ENCODE data around the gene MTFR1L.
A peak's percentile ranks its signal among the peaks of the same experiment; 100 is the strongest.

MTFR1L gene

DNA sequence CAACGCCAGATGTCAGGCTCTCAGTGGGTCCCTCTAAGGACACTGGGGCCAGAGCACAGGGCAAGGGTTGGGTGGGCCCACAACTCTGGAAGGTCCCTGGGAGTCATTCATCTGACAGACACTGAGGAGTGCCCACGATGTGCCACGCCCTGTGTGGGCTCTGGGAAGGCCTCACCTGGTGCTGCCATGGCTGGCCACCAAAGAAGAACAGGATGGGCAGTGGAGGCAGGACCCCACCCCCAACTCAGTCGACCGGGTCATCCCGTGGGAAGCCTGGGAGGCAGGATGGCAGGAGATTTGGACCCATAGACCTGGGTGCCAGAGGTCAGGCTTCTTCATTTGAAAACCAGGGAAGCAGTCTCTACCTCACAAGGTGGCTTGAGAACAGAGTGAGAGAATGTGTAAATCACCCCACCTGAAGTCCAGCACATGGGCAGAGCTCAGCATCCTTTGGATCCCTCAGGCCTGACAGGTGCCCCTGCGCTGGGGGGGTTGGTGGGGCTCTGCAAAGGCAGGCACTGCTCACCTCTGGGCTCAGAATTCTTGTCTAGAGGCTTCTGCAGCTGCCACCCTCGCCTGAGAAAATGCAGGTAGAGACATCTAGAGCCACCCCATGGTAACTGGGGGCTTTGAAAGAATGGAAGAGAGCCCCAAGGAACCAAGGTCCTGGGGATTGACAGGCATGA lies 20.9 kb upstream of the MTFR1L start:
- no peak for DNase-seq (ENCODE audit: low read depth)
- TF ChIP-seq, protein P1, sequence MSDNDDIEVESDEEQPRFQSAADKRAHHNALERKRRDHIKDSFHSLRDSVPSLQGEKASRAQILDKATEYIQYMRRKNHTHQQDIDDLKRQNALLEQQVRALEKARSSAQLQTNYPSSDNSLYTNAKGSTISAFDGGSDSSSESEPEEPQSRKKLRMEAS (IDR thresholded peaks at IDR 0.05; ENCODE audit: low read depth, low read length), result no peak
- TF ChIP-seq MYC (IDR thresholded peaks at IDR 0.05; ENCODE audit: low read depth, low read length) (no peak), POLR2A (IDR thresholded peaks at IDR 0.05; ENCODE audit: extremely low read depth, insufficient read length) (no peak)
- TF ChIP-seq, protein P2, sequence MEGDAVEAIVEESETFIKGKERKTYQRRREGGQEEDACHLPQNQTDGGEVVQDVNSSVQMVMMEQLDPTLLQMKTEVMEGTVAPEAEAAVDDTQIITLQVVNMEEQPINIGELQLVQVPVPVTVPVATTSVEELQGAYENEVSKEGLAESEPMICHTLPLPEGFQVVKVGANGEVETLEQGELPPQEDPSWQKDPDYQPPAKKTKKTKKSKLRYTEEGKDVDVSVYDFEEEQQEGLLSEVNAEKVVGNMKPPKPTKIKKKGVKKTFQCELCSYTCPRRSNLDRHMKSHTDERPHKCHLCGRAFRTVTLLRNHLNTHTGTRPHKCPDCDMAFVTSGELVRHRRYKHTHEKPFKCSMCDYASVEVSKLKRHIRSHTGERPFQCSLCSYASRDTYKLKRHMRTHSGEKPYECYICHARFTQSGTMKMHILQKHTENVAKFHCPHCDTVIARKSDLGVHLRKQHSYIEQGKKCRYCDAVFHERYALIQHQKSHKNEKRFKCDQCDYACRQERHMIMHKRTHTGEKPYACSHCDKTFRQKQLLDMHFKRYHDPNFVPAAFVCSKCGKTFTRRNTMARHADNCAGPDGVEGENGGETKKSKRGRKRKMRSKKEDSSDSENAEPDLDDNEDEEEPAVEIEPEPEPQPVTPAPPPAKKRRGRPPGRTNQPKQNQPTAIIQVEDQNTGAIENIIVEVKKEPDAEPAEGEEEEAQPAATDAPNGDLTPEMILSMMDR (IDR thresholded peaks at IDR 0.05; ENCODE audit: low read depth, low read length), result no peak
- H3K4me3 ChIP-seq (ENCODE audit: low read depth, low read length), result no peak overlapping the region

DNA sequence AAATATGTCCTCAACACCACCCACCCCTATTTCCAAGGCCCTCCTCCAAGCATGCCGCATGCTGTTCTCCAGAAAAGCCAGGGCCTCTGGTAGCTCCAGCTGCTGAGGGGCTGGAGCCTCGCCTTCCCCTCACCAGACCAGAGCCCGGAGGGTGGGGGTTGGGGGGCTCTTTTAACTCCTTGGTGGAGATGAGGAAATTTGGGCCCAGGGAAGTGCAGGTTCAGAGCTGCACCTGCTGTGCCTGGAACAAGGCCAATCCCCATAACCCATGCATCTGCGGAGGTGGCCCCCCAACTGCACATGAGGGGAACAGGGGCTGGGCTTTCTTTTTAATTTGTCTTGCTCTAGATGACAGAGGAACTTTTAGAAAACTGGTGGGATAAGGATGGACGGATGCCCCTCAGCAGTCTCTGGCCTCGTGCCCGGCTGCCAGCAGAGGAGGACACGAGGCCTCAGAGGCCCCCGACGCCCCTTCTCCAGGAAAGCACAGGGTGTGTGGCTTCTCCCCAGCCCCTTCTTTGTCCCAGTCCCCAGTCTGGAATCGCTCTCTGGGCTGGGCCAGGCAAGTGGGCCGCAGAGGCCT lies 20.3 kb upstream of the MTFR1L start:
- DNase-seq (ENCODE audit: low read depth), result no peak
- H3K4me3 ChIP-seq (ENCODE audit: low read depth, low read length), result peak overlapping the region; percentile 32
- no peak for TF ChIP-seq MYC (IDR thresholded peaks at IDR 0.05; ENCODE audit: low read depth, low read length)
- TF ChIP-seq POLR2A (IDR thresholded peaks at IDR 0.05; ENCODE audit: extremely low read depth, insufficient read length), result no peak
- TF ChIP-seq, protein P1 (IDR thresholded peaks at IDR 0.05; ENCODE audit: low read depth, low read length), result no peak
- TF ChIP-seq, protein P2 (IDR thresholded peaks at IDR 0.05; ENCODE audit: low read depth, low read length), result no peak

GRCh38 chr1:25799935-25800702 lies 19.6 kb upstream of the MTFR1L start, which contains the start of gene SELENON:
Gene SELENON, plus strand, starts transcription at chr1:25800193. Its CDS starts 38 bp downstream, at chr1:25800231.
- peak; percentile 73 for DNase-seq (ENCODE audit: low read depth)

DNA sequence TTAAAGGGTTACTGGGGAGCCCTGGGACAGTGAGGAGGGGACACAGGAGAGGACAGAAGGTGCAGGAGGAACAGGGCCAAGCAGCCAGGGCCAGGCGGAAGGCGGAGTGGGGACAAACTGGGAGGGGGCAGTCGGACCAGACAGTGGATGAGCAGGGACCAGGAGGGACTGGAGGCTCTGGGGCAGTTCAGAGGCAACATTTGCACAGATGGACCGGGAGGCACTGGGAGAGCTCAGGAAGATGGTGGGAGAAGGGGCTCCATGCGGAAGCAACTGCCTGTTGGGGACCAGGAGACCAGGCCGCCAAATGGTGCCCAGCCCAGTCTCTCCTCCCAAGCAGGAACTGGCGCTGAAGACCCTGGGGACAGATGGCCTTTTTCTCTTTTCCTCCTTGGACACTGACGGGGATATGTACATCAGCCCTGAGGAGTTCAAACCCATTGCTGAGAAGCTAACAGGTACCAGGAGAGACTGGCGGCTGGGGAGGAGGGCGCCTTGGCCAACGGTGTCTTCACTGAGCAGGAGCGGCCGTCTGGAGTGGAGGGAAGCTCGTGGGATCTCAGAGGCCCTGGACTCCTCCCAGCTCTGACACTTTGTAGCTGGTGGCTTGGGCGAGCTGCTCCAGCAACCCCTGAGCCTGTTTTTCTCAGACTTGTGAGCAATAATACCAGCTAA lies 18.9 kb upstream of the MTFR1L start:
- DNase-seq (ENCODE audit: low read depth), result no peak
- no peak for TF ChIP-seq MYC (IDR thresholded peaks at IDR 0.05; ENCODE audit: low read depth, low read length)
- TF ChIP-seq, protein P2 (IDR thresholded peaks at IDR 0.05; ENCODE audit: low read depth, low read length), result no peak
- no peak for TF ChIP-seq POLR2A (IDR thresholded peaks at IDR 0.05; ENCODE audit: extremely low read depth, insufficient read length)
- TF ChIP-seq, protein P1 (IDR thresholded peaks at IDR 0.05; ENCODE audit: low read depth, low read length), result no peak
- peak overlapping the region; percentile 55 for H3K4me3 ChIP-seq (ENCODE audit: low read depth, low read length)

More at GRCh38 chr1:25799935-25800702, 19.6 kb upstream of the MTFR1L start, which contains the start of gene SELENON:
- peak within 1 kb of the TSS; percentile 55 for H3K4me3 ChIP-seq (ENCODE audit: low read depth, low read length)
- TF ChIP-seq, protein P2 (IDR thresholded peaks at IDR 0.05; ENCODE audit: low read depth, low read length), result no peak
- TF ChIP-seq, protein P1 (IDR thresholded peaks at IDR 0.05; ENCODE audit: low read depth, low read length), result no peak
- TF ChIP-seq MYC (IDR thresholded peaks at IDR 0.05; ENCODE audit: low read depth, low read length), result no peak
- TF ChIP-seq POLR2A (IDR thresholded peaks at IDR 0.05; ENCODE audit: extremely low read depth, insufficient read length), result no peak

GRCh38 chr1:25802915-25803314 lies 16.8 kb upstream of the MTFR1L start:
- TF ChIP-seq, protein P2 (IDR thresholded peaks at IDR 0.05; ENCODE audit: low read depth, low read length), result no peak
- TF ChIP-seq POLR2A (IDR thresholded peaks at IDR 0.05; ENCODE audit: extremely low read depth, insufficient read length) (no peak), MYC (IDR thresholded peaks at IDR 0.05; ENCODE audit: low read depth, low read length) (no peak)
- TF ChIP-seq, protein P1 (IDR thresholded peaks at IDR 0.05; ENCODE audit: low read depth, low read length), result no peak
- DNase-seq (ENCODE audit: low read depth), result no peak
- H3K4me3 ChIP-seq (ENCODE audit: low read depth, low read length), result no peak overlapping the region
